ENCODE measurements around the gene PDE4D. TPM values are rescaled to one million over a fixed set of nuclear protein-coding genes. Genes with fewer than 3 reads are reported as not detected.

PDE4D gene
- total RNA-seq (2022; extraction: Qiagen RNA extraction; ENCODE audit: low read depth) = 27.7 to 62.9 TPM (median 50.5 TPM) in 5 replicates

DNA sequence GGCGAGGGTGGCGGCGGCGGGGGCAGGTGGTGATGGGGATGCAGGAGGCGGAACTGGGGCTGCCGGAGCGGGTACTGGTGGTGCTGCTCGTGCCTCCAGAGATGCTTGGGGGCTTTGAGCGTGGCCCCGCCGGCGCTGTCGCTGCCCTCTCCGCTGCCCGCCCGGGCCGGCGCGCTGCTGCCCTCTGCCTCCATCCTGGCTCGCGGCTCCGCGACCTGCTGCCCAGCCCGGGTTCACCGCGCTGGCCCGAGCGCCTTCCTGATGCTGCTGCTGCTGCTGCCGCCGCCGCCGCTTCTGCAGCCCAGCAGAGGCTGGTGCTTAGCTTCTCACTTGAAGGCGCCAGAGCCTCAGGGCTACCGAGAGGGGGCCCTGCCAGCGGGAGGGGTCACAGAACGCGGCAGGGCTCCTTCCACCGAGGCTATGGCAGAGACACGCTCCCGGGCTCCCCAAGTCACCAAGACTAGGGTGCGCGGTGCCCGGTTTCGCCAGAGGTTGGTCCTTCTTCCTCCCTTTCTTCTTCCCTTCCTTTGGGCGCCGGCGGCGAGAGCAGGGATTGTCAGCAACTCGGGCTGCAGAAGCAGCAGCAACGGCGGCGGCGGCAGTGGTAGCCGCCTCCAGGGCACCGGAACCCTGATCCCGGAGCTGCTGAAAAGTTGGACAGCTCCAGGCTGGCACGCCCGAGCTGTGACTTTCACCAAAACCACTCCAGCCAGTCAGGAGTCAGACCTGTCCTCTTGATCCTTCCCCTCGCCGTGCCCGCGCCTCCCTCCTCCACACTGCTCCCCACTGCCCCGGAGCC, at the start of gene PDE4D:
Gene PDE4D, minus strand, starts transcription at position 298 of the 799 bp plus-strand sequence.

All from A549 treated with ZK216348 at 1 μM for 4 hours (cell line).